NCI-H345 treated with DMSO at 0.1 percent for 48 hours (cell line): ENCODE data around the gene ADAMTS6.
A peak's percentile ranks its signal among the peaks of the same experiment; 100 is the strongest.

Experiments
- DNase-seq: peaks from one replicate; lab custom pipeline; 2025; ENCODE audit not compliant: unreplicated experiment; lab: John Stamatoyannopoulos, UW

The ADAMTS6 gene

GRCh38 chr5:65111961-65112658, 369.6 kb downstream of the ADAMTS6 start:
- no peak for DNase-seq

- no peak for DNase-seq
Observed at GRCh38 chr5:65108786-65109743, 372.7 kb downstream of the ADAMTS6 start.

- no peak for DNase-seq
Observed at GRCh38 chr5:65105301-65105700, 376.4 kb downstream of the ADAMTS6 start.

GRCh38 chr5:65104831-65105230, 376.9 kb downstream of the ADAMTS6 start:
- DNase-seq: no peak

- no peak for DNase-seq
Observed at GRCh38 chr5:65103756-65104440, 377.8 kb downstream of the ADAMTS6 start.

- DNase-seq: peak; percentile 68
Observed at GRCh38 chr5:65102976-65103711, 378.6 kb downstream of the ADAMTS6 start.

- peak; percentile 12 for DNase-seq
Observed at GRCh38 chr5:65102371-65102975, 379.2 kb downstream of the ADAMTS6 start.

- no peak for DNase-seq
Observed at GRCh38 chr5:65101632-65102100, 380.1 kb downstream of the ADAMTS6 start.

- DNase-seq: peak; percentile 32
Observed at GRCh38 chr5:65100911-65101631, 380.6 kb downstream of the ADAMTS6 start.
